ENCODE data around the gene WRAP53. TPM values are rescaled to one million over a fixed set of nuclear protein-coding genes. Genes with fewer than 3 reads are reported as not detected.

The WRAP53 gene
- total RNA-seq, 1 donor from 2014 or later = 6.5 TPM

DNA sequence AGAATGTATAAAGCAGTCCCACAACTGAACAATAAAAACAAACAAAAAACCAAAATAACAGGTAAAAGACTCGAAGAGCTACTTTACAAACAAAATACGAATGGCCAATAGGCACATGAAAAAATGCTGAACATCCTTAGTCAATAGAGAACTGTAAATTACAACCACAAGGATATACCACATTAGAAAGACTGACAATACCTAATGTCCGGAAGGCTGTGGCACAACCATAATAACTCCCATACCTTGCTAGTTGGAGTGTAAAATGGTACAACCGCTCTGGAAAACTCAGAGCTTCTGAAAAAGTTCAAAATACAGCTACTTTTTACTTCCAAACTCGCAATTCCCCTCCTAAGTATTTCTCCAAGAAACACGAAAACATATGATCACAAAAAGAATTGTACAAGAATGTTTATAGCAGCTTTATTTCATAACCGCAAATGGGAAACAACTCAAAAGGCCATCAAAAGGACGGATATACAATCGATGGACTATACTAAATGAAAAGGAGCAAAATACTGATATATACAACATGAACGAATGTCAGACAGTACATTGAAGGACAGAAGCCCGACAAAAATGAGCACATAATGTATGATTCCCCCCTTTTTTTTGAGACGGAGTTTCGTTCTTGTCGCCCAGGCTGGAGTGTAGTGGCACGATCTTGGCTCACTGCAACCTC lies 3.3 kb upstream of the WRAP53 start:
- DNase-seq (ENCODE audit: low spot score) = no peak

DNA sequence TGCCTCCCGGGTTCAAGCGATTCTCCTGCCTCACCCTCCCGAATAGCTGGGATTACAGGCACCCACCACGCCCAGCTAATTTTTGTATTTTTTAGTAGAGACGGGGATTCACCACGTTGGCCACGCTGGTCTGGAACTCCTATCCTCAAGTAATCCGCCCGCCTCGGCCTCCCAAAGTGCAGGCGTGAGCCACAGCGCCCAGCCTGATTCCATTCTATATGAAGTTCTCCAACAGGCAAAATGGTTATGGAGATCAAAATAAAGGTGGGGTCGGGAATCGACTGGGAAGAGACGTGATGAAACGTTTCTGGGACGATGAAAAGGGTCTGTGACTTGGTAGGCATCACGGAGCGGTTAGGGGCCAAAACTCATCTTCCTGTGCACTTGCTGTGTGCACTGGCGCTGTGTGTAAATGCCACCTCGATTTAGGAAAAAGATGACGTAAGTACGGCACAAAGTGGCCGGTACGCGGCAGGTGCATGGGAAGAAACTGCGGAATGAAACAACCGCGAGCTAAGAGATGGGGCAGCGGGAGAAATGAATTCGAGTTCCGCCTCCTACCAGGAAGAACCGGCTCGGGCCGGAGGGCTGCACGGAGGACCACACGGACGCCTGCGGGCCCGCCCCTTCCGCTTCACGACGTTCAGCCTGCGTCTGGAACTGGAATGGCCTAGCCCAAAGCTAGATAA lies 2.6 kb upstream of the WRAP53 start:
- peak; percentile 96 for DNase-seq (ENCODE audit: low spot score)

DNA sequence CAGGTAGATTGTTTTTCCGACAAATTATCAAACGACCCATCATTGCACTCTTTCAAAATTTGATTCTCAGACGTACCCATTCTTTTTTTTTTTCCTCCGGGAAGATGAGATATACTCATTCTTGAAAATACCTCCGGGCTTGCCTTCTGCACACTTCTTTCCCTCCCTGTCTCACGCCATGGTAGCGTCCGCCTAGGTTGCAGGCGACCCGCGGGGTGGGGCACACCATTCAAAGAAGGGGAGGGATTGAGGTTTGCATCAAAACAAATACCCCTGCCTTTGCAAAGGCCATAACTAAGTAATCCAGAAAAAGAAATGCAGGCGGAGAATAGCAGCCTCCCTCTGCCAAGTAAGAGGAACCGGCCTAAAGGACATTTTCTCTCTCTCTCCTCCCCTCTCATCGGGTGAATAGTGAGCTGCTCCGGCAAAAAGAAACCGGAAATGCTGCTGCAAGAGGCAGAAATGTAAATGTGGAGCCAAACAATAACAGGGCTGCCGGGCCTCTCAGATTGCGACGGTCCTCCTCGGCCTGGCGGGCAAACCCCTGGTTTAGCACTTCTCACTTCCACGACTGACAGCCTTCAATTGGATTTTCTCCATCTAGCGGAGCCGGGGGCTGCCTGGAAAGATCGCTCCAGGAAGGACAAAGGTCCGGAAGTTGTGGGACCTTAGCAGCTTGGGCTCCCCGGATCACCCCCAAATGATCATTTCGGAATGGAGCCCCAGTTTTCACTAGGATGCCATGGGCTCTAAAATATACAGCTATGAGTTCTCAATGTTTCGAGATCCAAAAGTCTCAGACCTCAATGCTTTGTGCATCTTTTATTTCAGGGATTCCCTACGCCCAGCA lies 1.8 kb upstream of the WRAP53 start:
- peak; percentile 84 for DNase-seq (ENCODE audit: low spot score)

DNA sequence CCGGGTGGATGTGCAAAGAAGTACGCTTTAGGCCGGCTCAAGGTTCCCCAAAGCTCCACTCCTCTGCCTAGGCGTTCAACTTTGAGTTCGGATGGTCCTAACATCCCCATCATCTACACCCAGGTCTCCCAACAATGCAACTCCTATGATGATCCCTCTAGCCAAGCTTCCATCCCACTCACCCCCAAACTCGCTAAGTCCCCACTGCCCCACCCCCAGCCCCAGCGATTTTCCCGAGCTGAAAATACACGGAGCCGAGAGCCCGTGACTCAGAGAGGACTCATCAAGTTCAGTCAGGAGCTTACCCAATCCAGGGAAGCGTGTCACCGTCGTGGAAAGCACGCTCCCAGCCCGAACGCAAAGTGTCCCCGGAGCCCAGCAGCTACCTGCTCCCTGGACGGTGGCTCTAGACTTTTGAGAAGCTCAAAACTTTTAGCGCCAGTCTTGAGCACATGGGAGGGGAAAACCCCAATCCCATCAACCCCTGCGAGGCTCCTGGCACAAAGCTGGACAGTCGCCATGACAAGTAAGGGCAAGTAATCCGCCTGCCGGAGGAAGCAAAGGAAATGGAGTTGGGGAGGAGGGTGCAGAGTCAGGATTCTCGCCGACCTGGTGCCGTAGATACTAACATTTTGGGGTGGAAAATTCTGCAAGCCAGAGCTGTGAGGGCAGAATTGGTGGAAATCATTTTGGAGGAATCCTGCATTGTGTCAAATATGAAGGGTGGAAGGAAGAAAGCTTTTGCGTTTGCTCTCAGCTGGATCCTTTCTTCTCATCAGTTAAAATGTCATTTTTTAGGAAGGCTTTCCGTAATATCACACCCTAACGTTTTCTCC lies 987 bp upstream of the WRAP53 start, which contains the start of gene TP53:
TP53 (minus strand) TSS at position 419 of the 836 bp plus-strand sequence. CDS start 10,896 bp downstream, outside the sequence.
- DNase-seq (ENCODE audit: low spot score) = peak; percentile 93

DNA sequence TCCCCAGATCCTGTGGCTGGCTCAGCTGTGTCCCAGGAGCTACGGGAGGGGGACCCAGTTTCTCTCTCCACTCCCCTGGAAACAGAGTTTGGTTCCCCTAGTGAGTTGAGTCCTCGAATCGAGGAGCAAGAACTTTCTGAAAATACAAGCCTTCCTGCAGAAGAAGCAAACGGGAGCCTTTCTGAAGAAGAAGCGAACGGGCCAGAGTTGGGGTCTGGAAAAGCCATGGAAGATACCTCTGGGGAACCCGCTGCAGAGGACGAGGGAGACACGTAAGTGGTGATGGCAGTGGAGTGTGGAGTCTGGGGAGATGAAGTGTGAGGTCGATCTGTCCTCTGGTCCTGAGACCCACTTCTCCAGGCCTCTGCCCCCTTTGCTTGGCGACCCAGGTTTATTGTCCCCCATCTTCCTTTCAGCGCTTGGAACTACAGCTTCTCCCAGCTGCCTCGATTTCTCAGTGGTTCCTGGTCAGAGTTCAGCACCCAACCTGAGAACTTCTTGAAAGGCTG lies 585 bp downstream of the WRAP53 start:
- DNase-seq (ENCODE audit: low spot score) = no peak

DNA sequence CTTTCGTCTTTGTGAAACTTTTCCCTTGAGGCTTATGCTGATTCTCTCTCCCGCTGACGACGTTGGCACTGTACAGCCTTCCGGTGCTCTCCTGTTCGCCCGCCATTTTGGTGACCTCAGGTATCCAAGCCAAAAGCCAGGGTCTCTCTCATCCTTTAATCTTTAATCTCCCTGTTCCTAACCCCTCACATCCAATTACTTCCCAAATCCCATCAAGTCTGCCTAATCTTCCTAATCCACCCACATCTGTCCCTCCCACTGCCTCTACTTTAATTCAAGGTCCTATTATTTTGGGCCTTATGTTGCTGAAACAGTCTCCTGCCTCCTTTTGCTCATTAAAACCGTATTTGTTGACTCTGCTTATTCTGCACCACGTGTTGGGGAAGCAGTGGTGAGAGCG lies 7.3 kb downstream of the WRAP53 start:
- DNase-seq (ENCODE audit: low spot score) = no peak

DNA sequence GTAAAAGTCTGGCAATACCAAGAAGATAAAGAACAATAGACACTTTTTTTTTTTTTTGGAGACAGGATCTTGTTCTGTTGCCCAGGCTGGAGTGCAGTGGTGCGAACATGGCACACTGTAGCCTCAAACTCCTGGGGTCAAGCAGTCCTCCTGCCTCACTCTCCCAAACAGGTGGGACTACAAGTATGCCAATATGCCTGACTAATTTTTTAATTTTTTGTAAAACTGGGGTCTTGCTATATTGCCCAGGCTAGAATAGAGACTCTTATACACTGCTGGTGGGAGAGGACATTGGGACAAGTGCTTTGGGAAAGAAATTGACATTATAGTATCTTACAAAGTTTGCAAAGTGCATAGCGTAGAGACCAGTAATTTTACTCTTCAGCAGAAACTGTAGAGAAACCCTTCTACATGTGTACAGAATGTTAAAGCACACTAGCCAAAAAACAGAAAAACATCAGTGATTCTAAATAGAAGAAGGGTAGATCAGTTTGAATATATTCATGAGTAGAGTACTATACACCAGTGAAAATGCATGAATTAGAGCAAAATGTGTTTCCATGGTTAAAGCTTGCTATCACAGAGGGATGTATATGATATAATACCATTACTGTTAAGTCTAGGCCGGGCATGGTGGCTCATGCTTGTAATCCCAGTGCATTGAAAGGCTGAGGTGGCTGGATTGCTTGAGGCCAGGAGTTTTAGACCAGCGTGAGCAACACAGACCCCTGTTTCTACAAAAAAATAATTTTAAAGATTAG lies 9.7 kb downstream of the WRAP53 start:
- no peak for DNase-seq (ENCODE audit: low spot score)

DNA sequence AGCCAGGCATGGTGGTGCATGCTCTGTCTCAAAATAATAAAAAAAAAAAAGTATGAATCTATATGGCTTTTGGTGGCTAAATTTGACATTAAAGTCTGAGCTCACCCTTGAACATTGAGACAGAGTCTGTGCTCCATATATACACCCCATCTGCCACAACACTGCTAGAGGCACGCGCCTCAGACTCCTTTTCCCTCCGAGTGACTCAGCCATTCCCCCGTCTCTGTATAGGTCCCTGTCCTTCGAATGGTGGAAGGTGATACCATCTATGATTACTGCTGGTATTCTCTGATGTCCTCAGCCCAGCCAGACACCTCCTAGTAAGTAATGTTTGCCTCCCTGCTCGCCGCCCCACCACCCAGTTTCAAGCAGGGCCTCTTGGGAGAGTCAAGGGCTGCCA lies 12.2 kb downstream of the WRAP53 start:
- DNase-seq (ENCODE audit: low spot score) = no peak

DNA sequence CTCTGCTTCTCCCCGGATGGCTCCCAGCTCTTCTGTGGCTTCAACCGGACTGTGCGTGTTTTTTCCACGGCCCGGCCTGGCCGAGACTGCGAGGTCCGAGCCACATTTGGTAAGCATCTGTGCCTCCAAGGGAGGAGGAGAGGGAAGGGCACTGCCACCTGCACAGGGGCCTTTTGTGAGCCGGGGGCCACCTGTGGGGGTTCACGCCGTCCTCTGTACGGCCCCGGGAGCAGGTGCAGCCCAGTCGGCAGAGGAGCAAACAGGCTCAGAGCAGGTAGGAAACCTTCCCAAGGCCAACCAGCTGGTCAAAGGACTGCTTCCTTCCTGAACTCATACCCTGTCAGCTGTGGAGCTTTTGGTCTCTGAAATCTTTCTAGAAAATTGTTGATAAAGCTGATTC lies 13.4 kb downstream of the WRAP53 start:
- no peak for DNase-seq (ENCODE audit: low spot score)

DNA sequence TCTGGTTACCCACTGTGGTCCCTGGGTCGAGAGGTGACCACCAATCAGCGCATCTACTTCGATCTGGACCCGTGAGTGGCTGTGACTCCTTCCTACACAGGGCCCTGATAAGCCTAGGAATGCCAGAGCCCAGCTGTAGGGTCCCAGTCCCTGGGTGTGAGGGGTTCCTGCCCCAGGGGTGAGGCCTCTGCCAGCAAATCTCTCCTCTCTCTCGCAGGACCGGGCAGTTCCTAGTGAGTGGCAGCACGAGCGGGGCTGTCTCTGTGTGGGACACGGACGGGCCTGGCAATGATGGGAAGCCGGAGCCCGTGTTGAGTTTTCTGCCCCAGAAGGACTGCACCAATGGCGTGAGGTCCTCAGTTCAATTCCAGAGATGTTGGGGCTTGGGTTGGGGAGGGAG lies 14.5 kb downstream of the WRAP53 start:
- DNase-seq (ENCODE audit: low spot score) = no peak

DNA sequence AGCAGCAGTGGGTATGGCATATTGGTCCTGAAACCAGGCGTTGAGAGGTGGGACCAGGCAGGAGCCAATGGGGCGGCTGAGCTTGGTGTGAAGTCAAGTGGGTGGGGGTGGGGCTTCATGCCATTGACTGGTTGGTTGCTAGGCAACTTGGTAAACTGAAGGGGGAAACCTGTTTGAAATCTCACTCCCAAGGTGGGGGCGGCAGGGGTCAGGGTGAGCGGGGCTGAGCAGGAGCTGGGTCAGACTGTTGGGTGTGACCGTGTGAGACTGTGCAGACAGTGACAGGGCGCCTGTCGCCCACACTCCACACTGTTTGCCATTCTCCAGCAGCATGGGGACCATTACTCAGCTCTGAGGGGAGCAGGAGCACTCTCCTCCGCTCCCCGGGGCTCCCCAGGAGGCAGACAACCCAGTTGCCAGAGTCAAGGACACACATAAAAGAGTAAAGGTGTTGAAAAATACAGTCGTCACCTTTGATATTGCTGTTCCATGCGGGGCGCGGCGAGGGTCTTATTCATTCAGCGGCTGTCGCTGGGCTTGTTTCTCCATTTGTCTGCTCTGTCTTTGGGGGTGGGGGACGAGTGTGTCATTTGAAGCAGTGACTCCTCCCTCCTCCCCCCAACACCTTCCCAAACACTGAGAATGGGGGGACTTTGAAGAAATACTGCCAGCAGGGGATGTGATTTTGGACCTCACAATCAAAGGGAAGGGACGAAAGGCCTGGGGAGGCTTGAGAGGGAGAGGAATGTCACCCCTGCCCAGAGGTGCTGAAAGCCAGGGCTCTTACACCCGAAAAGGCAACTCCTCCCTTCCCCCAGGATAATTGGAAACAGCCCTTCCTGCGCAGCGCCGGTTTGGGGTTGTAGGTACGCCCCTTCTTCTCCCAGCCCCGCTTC lies 15.6 kb downstream of the WRAP53 start:
- no peak for DNase-seq (ENCODE audit: low spot score)

DNA sequence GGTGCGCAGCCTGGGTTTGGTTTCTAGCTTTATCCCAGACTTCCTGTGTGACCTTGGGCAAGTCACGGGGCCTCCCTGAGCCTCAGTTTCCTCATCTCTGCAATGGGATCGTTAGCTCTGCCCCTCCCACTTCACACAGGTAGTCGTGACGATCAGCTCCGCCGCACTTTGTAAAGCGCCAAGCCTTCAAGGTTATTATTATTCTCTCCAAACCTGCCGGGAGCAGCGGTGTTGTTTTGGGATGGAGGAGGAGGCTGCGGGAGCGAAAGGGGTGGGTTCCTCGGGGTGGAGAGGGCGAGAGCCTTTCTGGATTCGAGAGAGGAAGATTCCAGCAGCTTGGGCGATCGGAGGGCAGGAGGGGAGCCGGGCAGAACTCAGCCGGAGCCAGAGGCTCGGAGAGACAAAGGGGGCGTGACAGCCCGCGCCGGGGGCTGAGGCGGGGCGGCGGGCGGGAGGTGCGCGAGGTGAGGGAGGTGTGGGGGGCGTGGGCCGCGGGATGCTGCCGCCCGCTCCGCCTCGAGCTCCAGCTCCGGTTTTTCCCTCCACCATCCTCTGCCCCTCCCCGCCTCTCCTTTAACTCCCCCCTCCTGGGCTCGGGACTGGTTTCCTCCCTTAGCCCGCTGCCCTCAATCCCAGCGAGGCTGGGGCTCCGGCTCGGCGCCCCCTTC lies 16.5 kb downstream of the WRAP53 start, which contains the start of gene EFNB3:
EFNB3 (plus strand) TSS at position 602 of the 668 bp plus-strand sequence. CDS start 397 bp downstream, outside the sequence.
- no peak for DNase-seq (ENCODE audit: low spot score)

DNA sequence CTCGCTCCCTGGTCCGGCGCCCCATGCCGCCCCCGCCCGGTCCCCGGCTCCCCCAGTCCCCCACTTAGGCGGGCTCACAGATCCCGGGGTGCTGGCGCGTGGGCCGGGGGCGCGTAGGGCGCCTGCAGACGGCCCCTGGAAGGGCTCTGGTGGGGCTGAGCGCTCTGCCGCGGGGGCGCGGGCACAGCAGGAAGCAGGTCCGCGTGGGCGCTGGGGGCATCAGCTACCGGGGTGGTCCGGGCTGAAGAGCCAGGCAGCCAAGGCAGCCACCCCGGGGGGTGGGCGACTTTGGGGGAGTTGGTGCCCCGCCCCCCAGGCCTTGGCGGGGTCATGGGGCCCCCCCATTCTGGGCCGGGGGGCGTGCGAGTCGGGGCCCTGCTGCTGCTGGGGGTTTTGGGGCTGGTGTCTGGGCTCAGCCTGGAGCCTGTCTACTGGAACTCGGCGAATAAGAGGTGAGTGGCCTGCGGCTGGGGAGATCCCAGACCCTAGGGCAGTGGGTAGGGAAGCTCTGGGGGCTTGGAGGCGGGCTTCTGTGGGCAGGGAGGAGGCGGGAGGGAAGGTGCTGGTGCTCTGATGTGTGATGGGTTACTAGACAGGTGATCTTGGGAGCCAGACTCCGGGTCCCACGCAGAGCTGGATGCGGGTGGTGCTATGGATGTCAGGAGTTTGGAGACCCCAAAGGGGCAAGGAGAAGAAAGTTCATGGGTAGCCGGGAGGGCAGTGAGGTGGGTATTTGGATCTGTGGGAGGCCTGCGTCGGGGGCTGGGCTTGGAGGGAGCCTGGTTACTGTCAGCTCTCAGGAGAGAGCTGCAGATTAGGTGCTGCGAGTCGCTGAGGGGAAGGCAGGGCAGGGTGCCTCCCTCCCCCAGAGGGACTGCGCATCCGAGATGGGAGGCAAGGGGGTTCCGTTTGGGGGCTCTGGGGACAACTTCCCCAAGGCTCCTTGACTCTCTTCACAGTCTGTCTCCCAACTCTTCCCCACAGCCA lies 17.3 kb downstream of the WRAP53 start:
- DNase-seq (ENCODE audit: low spot score) = no peak

DNA sequence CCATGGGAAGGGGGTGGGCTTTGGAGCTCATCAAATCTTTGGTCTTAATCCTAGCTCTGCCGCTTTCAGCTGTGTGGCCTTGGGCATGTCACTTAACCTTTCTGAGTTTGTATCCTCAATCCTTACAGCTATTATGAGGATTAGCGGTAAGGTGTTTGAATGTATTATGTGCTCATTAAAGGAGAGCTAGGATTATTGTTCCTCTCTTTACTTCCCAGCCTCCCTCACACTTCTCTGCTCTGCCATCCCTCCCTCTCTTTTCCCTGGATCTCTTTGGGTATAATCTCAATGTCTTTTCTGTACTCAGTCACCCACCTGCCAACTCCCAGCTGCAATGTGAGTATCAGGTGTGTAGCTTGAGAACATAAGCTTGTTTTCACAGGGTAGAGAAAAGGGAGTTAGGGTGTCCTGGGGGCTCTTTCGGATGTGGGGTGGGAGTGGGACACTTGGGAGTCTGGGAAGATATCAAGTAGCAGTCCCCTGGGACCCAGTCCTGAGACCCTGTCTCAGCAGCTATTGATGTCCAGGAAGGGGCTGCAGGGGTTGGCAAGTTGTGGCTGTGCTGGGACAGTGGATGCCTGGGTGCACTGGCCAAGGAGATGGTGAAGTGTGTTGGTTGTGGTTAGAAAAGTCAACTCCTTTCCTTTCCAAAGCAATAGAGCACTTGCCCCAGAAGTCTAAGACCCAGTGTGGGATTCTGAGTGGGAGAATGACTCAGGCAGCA lies 18.5 kb downstream of the WRAP53 start:
- DNase-seq (ENCODE audit: low spot score) = no peak

DNA sequence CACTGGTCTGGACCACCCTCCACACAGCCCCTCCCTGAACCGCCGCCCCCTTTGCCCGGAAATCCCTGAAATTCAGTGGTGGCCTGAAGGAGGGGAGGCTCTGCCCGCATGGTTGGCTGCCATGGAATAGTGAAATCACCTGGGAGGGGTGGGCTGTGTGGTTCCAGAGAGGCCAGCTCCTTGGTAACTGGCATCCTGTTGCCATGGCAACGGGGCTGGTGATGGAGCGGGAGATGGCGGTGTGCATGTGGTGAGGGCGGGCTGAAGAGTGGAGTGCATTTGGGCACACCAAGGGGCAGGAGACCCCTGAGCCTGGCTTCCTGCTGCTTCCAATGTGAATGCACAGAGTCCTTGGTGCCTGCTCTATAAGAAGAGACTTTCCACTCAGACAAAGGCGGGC lies 19.2 kb downstream of the WRAP53 start:
- DNase-seq (ENCODE audit: low spot score) = no peak

DNA sequence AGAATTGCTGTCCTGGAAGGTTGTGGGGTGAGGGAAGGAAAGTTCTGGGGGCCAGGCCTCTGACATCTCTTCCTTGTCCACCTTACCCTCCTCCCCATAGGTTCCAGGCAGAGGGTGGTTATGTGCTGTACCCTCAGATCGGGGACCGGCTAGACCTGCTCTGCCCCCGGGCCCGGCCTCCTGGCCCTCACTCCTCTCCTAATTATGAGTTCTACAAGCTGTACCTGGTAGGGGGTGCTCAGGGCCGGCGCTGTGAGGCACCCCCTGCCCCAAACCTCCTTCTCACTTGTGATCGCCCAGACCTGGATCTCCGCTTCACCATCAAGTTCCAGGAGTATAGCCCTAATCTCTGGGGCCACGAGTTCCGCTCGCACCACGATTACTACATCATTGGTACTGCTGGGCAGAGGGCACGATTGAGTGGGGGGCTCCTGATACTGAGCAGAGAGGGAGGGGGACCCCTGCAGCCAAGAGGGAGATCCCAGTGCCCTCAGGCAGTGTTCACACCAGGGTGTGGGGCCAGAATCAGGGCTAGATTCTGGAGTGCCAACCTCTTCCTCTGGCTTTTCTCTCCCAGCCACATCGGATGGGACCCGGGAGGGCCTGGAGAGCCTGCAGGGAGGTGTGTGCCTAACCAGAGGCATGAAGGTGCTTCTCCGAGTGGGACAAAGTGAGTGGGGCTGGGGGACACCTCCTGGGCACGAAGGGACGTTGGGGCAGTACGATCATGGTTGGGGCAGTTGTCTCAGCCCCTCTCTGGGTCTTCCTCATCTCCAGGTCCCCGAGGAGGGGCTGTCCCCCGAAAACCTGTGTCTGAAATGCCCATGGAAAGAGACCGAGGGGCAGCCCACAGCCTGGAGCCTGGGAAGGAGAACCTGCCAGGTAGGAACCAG lies 19.8 kb downstream of the WRAP53 start:
- no peak for DNase-seq (ENCODE audit: low spot score)
